ENCODE measurements around the gene ABCA2. TPM values are rescaled to one million over a fixed set of nuclear protein-coding genes. Genes with fewer than 3 reads are reported as not detected.

The ABCA2 gene
- polyA plus RNA-seq, 1 of the 3 experiments (the other 2 are of a cell fraction): 34.7 TPM

- Histone ChIP-seq H3K27ac (ENCODE audit: low read depth in 2 of 2, low read length in 1 of 2) (no peak overlapping the region), H3K36me3 (replicated peaks in 1 of 2; ENCODE audit: control insufficient read depth in 1 of 2, insufficient read depth in 2 of 2, low read length in 1 of 2) (no peaks in the 10 kb centered on the region), H3F3A (replicated peaks; ENCODE audit: insufficient read depth) (no peaks in the 10 kb centered on the region), H3K9me2 (no peaks in the 10 kb centered on the region), H3K9me3 (no peaks in the 10 kb centered on the region), H2AFZ (ENCODE audit: low read depth) (no peak overlapping the region), H3K9ac (no peak overlapping the region), H4K20me1 (ENCODE audit: insufficient read depth) (no peaks in the 10 kb centered on the region), H3K27me3 (ENCODE audit: insufficient read depth) (no peaks in the 10 kb centered on the region), H3K4me1 (ENCODE audit: control insufficient read depth in 1 of 2, insufficient read depth in 2 of 2, low read depth in 1 of 2, low read length in 1 of 2) (peaks cover 0 to 8% of the 10 kb centered on the region in 2 experiments; a peak in 1 of 4 replicates), H3K4me3 (ENCODE audit: low read depth in 2 of 2, low read length in 1 of 2) (no peak overlapping the region), H3K4me2 (no peak overlapping the region), H3K79me2 (ENCODE audit: insufficient read depth) (no peaks in the 10 kb centered on the region)
- 52% methylated on average over 3 of the region's 28 CpGs for WGBS (ENCODE audit: low lambda C conversion rate)
- DNase-seq: no peak
- no peak for TF ChIP-seq SIN3A (IDR thresholded peaks at IDR 0.05; ENCODE audit: borderline replicate concordance, low read depth, low read length)
- no peak for TF ChIP-seq TAF1 (IDR thresholded peaks at IDR 0.05; ENCODE audit: borderline replicate concordance, low read depth, low read length)
- TF ChIP-seq RAD21 (IDR thresholded peaks at IDR 0.05; ENCODE audit: low read length): no peak
- TF ChIP-seq, protein P1, sequence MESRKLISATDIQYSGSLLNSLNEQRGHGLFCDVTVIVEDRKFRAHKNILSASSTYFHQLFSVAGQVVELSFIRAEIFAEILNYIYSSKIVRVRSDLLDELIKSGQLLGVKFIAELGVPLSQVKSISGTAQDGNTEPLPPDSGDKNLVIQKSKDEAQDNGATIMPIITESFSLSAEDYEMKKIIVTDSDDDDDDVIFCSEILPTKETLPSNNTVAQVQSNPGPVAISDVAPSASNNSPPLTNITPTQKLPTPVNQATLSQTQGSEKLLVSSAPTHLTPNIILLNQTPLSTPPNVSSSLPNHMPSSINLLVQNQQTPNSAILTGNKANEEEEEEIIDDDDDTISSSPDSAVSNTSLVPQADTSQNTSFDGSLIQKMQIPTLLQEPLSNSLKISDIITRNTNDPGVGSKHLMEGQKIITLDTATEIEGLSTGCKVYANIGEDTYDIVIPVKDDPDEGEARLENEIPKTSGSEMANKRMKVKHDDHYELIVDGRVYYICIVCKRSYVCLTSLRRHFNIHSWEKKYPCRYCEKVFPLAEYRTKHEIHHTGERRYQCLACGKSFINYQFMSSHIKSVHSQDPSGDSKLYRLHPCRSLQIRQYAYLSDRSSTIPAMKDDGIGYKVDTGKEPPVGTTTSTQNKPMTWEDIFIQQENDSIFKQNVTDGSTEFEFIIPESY (IDR thresholded peaks at IDR 0.05; ENCODE audit: borderline replicate concordance, low read depth): no peak
- no peak for TF ChIP-seq RFX5 (IDR thresholded peaks at IDR 0.05; ENCODE audit: low read length)
- no peak for TF ChIP-seq ELF1 (IDR thresholded peaks at IDR 0.05)
- TF ChIP-seq, protein P2, sequence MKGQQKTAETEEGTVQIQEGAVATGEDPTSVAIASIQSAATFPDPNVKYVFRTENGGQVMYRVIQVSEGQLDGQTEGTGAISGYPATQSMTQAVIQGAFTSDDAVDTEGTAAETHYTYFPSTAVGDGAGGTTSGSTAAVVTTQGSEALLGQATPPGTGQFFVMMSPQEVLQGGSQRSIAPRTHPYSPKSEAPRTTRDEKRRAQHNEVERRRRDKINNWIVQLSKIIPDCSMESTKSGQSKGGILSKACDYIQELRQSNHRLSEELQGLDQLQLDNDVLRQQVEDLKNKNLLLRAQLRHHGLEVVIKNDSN (IDR thresholded peaks at IDR 0.05; ENCODE audit: borderline replicate concordance, low read depth): no peak
- CTCF ChIA-PET: interaction anchor here (1.0 to 1.8 kb wide), 8 partner anchors 10 to 190 kb away, joined by 3 to 9 read pairs (median 4); no protein-coding TSS in a partner anchor
- POLR2A ChIA-PET: no interaction called here
These were observed 68.9 kb downstream of the ABCA2 start for GRCh38 chr9:136958898-136959850.

DNA sequence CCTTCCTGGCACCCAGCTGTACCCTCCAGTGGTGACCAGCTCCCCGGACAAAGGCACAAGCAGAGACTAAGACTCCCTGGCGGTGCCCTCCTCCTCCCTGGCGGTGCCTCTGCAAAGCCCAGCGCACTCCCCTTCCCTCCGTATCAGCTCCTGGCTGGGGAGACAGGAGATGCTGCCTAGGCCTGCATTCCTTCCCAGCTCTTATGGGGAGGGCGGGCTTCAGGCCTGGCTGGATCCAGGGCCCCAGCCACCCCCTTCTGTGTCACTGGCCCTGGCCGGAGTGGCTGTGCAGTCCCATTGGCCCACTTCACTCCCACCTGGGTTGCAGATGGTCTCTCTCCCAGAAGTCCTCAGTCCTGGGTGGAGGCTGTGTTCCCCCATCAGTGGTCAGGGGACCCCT lies 69.6 kb downstream of the ABCA2 start:
- Histone ChIP-seq H3K9me2 (no peaks in the 10 kb centered on the region), H3K4me3 (ENCODE audit: low read depth in 2 of 2, low read length in 1 of 2) (no peak overlapping the region), H3K79me2 (ENCODE audit: insufficient read depth) (no peaks in the 10 kb centered on the region), H3K9ac (no peak overlapping the region), H3K4me1 (ENCODE audit: control insufficient read depth in 1 of 2, insufficient read depth in 2 of 2, low read depth in 1 of 2, low read length in 1 of 2) (peaks cover 0 to 8% of the 10 kb centered on the region in 2 experiments; a peak in 1 of 4 replicates), H3K27me3 (ENCODE audit: insufficient read depth) (no peaks in the 10 kb centered on the region), H2AFZ (ENCODE audit: low read depth) (no peak overlapping the region), H3K27ac (ENCODE audit: low read depth in 2 of 2, low read length in 1 of 2) (no peak overlapping the region), H3F3A (replicated peaks; ENCODE audit: insufficient read depth) (no peaks in the 10 kb centered on the region), H4K20me1 (ENCODE audit: insufficient read depth) (no peaks in the 10 kb centered on the region), H3K9me3 (no peaks in the 10 kb centered on the region), H3K36me3 (replicated peaks in 1 of 2; ENCODE audit: control insufficient read depth in 1 of 2, insufficient read depth in 2 of 2, low read length in 1 of 2) (no peaks in the 10 kb centered on the region), H3K4me2 (no peak overlapping the region)
- POLR2A ChIA-PET: no interaction called here
- no peak for DNase-seq
- WGBS (ENCODE audit: low lambda C conversion rate): 89% methylated on average over 5 of the region's 7 CpGs
- TF ChIP-seq EZH2phosphoT487 (IDR thresholded peaks at IDR 0.05; ENCODE audit: borderline replicate concordance, low read depth) (no peak), FOXJ3 (CRISPR knock-in tag; IDR thresholded peaks at IDR 0.05) (no peak), TCF12 (IDR thresholded peaks at IDR 0.05) (no peak), EP300 (IDR thresholded peaks at IDR 0.05; ENCODE audit: borderline replicate concordance in 1 of 2, low read depth in 1 of 2, low read length in 1 of 2) (no peak), RAD21 (IDR thresholded peaks at IDR 0.05; ENCODE audit: low read length) (no peak), RFX5 (IDR thresholded peaks at IDR 0.05; ENCODE audit: low read length) (no peak), USF2 (IDR thresholded peaks at IDR 0.05; ENCODE audit: borderline replicate concordance, low read depth, low read length) (no peak), TEAD4 (IDR thresholded peaks at IDR 0.05; ENCODE audit: borderline replicate concordance, insufficient read depth) (no peak), CHD2 (IDR thresholded peaks at IDR 0.05; ENCODE audit: low read length, partially characterized antibody) (no peak), MEF2A (IDR thresholded peaks at IDR 0.05; ENCODE audit: borderline replicate concordance, low read depth) (no peak), MAX (IDR thresholded peaks at IDR 0.05; ENCODE audit: low read depth) (no peak), POLR2AphosphoS5 (IDR thresholded peaks at IDR 0.05; ENCODE audit: low read depth, low read length) (no peak), ELF1 (IDR thresholded peaks at IDR 0.05) (no peak), GABPA (IDR thresholded peaks at IDR 0.05; ENCODE audit: low read depth) (no peak)
- TF ChIP-seq, protein P2 (IDR thresholded peaks at IDR 0.05; ENCODE audit: borderline replicate concordance, low read depth): no peak
- TF ChIP-seq, protein P3, sequence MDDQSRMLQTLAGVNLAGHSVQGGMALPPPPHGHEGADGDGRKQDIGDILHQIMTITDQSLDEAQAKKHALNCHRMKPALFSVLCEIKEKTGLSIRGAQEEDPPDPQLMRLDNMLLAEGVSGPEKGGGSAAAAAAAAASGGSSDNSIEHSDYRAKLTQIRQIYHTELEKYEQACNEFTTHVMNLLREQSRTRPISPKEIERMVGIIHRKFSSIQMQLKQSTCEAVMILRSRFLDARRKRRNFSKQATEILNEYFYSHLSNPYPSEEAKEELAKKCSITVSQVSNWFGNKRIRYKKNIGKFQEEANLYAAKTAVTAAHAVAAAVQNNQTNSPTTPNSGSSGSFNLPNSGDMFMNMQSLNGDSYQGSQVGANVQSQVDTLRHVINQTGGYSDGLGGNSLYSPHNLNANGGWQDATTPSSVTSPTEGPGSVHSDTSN (IDR thresholded peaks at IDR 0.05): no peak
- CTCF ChIA-PET: interaction anchor here (1.3 to 1.8 kb wide), 2 partner anchors 10 to 77 kb away, joined by 3 to 9 read pairs; no protein-coding TSS in a partner anchor

All from SK-N-SH (cell line).